B cell (primary cell): ENCODE data around the gene EPB41L2.

Source experiments
- EZH2 ChIP-seq: IDR thresholded peaks from 2 replicates; pipeline ENCODE4 v1.6.1; 2012; ENCODE audit warnings: borderline replicate concordance, low read depth, mild to moderate bottlenecking, moderate library complexity, low read length; ENCODE audit not compliant: insufficient read depth, poor library complexity, severe bottlenecking
- TF ChIP-seq, protein P1 (sequence below): fragments of 200-600 bp; IDR thresholded peaks from one replicate; pipeline ENCODE4 v1.8.0; 2022; ENCODE audit warnings: antibody characterized with exemption, mild to moderate bottlenecking

DNA sequence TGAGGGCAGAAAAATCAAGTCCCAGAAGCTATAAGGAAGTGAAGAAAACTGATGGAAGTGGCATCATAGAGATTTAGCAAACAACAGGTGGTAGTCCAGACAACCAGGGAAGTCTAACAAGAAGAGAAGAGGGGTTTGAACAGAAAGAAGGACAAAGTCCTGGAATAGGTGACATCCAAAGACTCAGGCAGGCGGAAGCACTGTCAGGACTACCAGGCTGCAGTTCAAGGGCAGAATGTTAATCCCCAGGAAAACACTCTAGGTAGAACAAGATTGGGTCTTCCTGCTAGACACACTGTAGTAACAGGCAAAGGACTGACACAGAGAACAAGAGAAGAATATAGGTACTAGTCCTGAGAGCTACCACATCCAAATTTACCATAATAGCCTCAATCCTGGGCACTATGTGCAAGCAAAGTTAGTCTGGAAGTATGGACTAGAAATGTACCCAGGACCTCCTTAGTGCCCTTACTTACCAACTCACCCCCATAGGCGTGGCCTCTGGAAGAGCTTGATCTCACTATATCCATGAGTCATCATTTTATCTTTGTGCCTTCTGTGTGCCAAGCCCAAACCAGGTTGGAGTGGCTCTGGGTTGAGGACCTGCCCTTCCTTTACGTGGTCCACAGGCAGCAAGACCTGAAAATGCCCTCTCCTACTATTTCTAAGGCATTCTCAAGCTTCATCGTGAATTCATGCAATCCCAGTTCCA, 2.2 kb upstream of the EPB41L2 start:
- TF ChIP-seq, protein P1, sequence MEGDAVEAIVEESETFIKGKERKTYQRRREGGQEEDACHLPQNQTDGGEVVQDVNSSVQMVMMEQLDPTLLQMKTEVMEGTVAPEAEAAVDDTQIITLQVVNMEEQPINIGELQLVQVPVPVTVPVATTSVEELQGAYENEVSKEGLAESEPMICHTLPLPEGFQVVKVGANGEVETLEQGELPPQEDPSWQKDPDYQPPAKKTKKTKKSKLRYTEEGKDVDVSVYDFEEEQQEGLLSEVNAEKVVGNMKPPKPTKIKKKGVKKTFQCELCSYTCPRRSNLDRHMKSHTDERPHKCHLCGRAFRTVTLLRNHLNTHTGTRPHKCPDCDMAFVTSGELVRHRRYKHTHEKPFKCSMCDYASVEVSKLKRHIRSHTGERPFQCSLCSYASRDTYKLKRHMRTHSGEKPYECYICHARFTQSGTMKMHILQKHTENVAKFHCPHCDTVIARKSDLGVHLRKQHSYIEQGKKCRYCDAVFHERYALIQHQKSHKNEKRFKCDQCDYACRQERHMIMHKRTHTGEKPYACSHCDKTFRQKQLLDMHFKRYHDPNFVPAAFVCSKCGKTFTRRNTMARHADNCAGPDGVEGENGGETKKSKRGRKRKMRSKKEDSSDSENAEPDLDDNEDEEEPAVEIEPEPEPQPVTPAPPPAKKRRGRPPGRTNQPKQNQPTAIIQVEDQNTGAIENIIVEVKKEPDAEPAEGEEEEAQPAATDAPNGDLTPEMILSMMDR = no peak
- TF ChIP-seq EZH2 = no peak
